ENCODE measurements around the gene MDC1. TPM values are rescaled to one million over a fixed set of nuclear protein-coding genes. Genes with fewer than 3 reads are reported as not detected.
"Not testable (repeated sequence)": the region's sequence is repeated elsewhere in the genome, so short reads cannot be mapped to it uniquely, and the experiment has no call there.

Gene MDC1
- total RNA-seq, 1 donor from 2014 or later = 72.7 TPM

DNA sequence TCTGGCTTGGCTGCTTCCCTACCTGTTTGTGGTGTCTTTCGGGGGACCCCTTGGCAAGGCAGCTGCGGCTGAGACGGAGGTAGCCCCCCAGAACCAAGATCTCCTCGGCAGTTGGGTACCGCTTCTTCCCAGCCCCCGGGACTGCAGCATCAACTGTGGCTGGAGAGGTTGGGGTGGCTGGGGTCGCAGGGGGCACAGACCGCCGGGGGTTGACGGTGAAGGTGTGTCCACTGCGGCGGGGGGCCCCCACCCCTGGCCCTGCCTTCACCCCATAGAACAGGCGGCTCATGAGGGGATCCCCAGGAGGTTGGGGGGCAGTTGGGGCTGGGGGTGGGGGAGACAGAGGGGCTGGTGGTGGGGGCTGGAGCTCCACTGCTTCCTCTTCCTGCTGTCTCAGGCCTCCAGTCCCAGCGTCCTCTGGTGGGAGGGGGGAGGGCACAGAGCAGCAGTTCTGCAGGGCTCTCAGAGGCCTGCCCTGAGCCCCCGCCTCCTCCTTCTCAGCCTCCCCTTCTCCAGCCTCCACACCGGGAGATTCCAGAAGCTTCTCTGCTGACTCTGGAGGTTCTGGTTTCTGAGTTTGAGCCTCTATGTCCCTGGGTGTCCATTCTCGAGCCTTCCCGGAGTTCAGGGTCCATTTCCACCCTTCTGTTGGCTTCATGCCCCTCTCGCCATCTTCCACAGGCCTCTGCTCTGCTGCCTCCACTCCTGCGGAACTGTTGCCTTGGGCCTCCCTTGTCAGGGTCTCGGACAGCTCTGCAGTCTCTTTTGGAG lies 32.5 kb downstream of the MDC1 start:
- intact Hi-C loops (cut with micrococcal nuclease) = loop anchor here (10.0 kb wide), 1 partner anchor 470 kb away; the partner anchor contains the start of genes CCHCR1 and TCF19

DNA sequence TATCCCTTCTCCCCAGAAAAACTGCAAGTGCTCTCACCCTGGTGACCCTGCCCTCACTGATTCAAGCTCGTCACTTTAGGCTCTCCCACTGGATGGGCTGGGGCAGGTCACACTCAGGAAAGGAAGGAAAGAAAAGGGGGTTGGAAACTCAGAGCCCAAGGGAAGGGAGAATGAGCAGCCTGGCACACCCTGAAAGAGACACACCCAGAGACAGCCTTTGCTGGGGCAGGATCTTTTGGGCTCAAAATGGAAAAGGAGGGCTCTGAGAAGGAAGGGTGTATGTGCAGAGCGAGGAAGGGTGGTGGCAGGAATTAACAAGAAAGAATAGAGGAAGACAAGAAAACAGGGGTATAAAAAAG lies 33.1 kb downstream of the MDC1 start:
- intact Hi-C loops (cut with micrococcal nuclease) = loop anchor here (2.0 to 10.0 kb wide), 4 partner anchors 37 to 471 kb away; partner anchors contain the start of genes C6orf136, CCHCR1, HLA-E and MRPS18B

DNA sequence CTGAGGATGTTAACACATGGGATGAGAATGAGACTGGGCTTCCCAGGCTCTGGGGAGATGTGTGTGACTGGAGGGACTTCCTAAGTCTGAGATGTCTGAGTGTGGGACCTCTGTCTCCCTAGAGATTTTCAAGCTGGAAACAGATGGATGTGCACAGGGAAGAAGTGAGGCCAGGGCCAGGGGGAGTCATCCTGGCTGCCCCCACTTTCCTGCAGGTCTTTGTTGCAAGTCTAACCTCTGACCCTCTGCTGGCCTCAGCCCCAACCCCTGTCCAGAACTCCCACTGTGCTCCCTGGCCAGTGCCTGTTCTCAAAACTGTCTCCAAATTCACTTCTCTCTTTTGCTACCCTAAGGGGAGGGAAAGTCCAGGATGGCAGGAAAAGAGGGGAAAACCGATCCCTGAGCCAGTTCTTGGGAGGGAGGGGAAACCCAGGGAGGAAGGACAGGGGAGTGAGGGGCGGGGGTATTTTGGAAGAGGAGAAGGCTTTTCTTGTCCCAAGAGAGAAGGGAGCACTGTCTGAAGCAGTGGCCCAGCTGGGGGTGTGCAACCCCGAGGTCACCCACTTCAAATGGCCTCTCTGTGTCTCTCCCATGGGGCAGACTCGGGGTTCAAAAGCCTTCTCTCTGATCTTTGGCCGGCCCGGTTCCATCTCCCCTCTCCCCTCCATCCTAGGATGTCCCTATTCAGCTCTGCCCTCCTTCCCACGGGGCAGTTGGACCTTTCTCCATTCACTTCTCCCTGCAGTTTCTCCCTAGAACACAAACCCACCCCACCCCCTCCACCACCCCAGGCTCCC lies 33.7 kb downstream of the MDC1 start:
- intact Hi-C loops (cut with micrococcal nuclease) = loop anchor here (2.0 to 10.0 kb wide), 4 partner anchors 37 to 471 kb away; partner anchors contain the start of genes C6orf136, CCHCR1, HLA-E and MRPS18B

DNA sequence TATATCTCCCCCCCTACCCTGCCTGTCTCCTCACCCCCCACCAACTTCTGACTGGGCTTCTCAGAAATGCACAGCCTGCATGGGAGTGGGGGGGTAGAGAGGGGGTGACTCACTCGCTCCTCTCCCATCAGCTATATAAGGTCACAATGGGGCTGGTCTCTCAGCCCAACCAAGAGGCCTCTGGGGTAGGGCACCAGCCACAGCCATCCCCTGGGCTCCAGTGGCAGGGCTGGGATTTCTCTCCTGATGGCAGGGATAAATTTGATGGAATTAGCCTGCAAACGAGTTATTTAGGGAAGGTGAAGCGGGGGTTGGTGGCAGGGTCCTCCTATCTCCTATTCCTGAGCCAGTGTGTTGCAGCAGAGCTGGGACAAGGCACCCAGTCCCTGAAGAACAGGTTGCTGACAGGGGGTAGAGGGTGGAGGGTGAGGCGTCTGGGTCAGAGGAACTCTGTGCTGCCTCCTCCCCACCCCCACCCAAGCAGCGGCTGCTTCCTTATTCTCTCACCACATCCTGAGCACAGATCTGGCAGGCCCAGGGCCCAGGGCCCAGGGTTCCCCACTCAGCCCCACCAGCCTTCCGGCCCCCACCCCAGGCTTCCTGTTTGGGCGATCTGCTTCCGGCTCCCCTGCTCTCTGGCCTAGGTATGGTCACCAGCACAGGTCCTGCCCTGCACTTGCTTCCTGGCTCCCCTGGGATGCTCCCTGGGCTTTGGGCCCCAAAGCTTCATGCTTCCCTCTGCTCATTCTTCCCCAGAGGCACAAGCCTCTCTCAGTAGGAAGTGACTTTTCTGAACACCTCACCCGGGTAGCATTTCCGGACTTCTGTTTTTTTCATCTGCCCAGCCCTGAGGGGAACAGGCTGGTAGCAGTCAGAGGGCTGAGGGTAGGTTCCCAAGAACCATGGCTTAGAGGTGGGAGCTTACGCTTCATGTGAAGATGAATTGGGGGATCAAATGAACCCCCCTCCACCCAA lies 34.7 kb downstream of the MDC1 start:
- intact Hi-C loops (cut with micrococcal nuclease) = loop anchor here (1.0 to 10.0 kb wide), 6 partner anchors 35 to 472 kb away; partner anchors contain the start of genes C6orf136, CCHCR1, HLA-E and MDC1

DNA sequence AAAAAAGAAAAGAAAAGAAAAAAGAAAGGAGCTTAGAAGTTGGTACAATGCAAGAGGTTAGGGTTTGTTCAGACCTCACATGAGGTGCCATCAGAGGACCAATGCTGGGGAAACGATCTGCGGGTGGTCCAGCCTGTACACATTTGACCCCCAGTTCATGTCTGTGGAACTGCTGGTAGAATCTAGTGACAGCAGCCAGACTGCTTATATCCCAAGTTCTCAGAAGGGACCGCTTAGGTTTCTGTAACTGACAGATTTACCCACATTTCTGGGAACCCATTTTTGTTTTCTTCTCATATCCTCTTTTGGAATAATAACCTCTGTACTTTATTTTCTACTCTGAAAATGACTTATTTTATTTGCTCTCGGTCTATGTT lies 35.3 kb downstream of the MDC1 start:
- intact Hi-C loops (cut with micrococcal nuclease) = loop anchor here (1.0 to 10.0 kb wide), 6 partner anchors 35 to 473 kb away; partner anchors contain the start of genes C6orf136, CCHCR1, HLA-E and MDC1

DNA sequence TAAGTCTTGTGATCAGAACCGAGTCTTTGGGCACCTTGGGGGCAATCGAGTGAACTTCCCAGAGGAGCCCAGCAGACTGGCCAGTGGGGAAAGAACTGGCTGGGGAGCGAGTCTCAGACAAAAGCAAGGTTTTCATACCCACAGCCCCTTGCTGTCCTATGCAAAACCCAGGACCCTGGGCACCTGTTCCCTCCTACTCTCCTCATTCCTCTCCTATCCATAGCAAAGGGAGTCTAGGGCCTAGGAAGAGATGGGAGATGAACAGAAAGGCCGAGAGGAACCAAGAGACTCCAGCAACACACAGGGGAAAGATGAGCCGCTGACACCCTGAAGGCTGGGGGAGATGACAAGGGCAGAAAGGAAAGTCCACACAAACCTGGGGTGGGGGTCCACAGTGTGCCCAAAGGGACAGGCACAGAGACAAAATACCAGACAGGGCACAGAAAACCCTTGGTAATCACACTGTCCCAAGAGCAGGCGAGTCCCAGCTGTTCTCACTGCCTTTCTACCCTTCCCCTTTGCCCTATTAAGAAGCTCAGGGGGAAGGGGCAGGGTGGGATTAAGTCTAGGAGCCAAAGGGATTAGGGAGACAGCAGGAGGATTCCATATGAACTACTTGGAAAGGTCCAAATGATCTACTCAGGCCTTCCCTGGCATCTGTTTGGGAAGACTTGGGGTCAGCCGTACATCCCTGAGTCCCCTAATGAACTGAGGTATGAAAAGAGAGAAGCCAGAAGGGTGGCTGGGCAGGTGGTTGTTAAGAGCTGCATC lies 37.1 kb downstream of the MDC1 start:
- intact Hi-C loops (cut with micrococcal nuclease) = loop anchor here (1.0 to 10.0 kb wide), 4 partner anchors 42 to 475 kb away; partner anchors contain the start of genes CCHCR1, TCF19 and VARS2

- intact Hi-C loops (cut with micrococcal nuclease) = loop anchor here (1.0 to 10.0 kb wide), 3 partner anchors 43 to 236 kb away; partner anchors contain the start of gene VARS2
These were observed 37.9 kb downstream of the MDC1 start for GRCh38 chr6:30678964-30679726.

DNA sequence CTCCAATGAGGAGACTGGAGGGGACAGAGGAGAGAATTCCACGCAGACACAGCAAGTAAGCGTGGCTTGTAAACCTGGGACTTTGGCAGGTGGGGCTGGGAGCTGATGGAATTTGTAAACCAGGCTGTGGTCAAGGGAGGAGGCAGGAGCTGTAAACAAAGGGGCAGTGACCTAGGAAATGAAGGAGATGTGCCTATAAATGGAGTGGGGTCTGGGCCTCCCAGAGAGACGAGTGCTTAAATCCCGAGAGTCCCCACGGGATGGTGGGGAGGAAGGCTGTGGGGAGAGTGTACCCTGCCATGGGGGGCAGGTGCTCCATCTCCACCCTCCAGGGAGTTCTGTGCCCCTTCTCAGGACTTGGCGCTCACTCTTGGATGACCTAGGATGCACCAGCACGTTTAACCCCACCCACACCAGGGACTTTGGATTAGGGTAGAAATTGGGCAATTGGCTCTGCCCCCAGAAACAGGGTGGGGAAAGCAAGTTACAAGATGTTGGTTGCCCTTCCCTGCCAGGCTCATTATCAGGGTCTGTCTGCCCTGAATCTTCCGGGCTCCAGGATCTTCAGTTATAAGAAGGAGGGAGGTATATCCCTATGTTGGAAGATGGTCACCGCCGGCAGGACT lies 40.3 kb downstream of the MDC1 start:
- intact Hi-C loops (cut with micrococcal nuclease) = loop anchor here (10.0 kb wide), 1 partner anchor 238 kb away; the partner anchor contains the start of gene VARS2

GRCh38 chr6:30672445-30673253 lies 44.4 kb downstream of the MDC1 start, which contains the start of gene DHX16:
TSS of gene DHX16 (minus strand) at chr6:30673006. CDS start at chr6:30672841, 165 bp downstream.
- intact Hi-C loops (cut with micrococcal nuclease) = loop anchor here (1.0 to 10.0 kb wide), 5 partner anchors 25 to 242 kb away; partner anchors contain the start of genes ATAT1, C6orf136, MRPS18B and PPP1R10

DNA sequence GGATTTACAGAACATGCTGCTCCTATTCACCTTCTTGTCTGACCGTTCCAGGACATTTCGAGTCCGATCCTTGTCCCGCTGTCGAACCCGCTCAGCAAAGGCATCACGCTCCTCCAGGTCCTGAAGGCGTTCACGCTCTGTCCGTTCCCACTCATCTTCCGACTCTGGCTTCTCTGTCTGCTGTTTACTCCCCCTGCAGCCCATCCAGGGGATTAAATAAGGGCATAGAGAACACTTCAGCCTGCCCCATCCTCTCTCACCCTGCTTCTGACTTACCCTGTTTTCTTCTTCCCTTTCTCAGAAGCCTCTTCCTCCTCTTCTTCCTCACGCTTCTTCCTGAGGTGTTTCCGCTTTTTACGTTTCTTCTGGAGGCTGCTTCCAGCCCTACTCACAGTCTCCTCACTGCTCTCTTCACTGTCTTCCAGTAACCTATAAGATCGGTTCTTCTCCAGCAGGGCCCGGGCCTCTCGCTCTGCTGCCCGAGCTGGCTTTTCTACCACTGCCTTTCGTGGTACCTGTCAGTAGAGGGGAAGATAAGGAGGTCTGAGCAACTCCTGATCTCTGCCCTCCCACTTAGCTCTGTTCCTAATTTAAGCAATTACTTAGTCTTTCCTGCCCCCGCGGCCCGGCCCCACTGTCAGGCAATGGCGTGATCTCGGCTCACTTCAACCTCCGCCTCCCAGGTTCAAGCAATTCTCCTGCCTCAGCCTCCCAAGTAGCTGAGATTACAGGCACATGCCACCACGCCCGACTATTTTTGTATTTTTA lies 46.1 kb downstream of the MDC1 start:
- intact Hi-C loops (cut with micrococcal nuclease) = loop anchor here (10.0 kb wide), 1 partner anchor 244 kb away; the partner anchor contains the start of gene VARS2

DNA sequence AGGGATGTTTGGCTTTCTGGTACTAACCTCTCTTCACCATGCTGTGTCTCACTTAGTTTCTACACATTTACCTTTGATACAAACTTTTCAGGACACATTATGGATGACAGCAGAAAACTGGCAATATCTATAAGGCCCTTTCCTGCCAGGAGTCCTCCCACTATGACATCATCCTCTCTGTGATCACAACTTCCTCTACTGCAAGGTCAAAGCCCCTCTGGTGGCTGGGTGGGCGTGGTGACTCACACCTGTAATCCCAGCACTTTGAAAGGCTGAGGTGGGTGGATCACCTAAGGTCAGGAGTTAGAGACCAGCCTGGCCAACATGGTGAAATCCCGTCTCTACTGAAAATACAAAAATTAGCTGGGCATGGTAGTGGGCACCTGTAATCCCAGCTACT lies 50.8 kb downstream of the MDC1 start:
- intact Hi-C loops (cut with micrococcal nuclease) = not testable (repeated sequence)

- intact Hi-C loops (cut with micrococcal nuclease) = no loop called here
These were observed 51.9 kb downstream of the MDC1 start for GRCh38 chr6:30664994-30665767.

DNA sequence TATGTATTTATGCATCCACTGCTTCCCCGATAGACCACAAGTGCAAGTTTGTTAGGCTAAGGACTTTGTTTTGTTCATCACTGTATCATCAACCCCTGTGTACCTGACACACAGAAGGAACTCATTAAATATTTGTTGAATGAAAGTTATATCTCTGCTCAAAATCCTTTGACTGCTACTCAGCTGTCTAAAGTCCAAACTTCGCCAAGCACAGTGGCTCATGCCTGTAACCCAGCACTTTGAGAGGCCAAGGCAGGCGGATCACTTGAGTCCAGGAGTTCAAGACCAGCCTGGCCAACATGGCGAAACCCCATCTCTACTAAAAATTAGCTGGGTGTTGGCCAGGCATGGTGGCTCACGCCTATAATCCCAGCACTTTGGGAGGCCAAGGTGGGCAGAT lies 59.2 kb downstream of the MDC1 start:
- intact Hi-C loops (cut with micrococcal nuclease) = not testable (repeated sequence)

- intact Hi-C loops (cut with micrococcal nuclease) = no loop called here
These were observed 59.6 kb downstream of the MDC1 start for GRCh38 chr6:30657454-30657853.

GRCh38 chr6:30656513-30656912 lies 60.6 kb downstream of the MDC1 start:
- intact Hi-C loops (cut with micrococcal nuclease) = no loop called here

DNA sequence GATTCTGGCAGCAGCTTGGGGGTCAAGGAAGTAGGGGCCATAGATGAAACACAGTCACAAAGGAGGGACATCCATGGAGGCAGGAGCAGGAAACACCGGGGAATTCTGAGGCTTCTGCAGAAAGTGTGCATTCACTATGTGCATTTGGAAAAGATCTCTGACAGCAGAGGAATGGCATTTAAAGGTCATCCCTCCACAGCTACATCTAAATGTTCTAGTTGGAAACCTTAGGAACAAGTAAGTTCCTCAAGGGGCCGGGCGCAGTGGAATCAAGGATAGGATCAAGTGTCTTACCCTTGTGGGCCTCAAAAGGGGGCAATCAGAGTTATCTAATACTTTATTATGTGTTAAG lies 61.4 kb downstream of the MDC1 start:
- intact Hi-C loops (cut with micrococcal nuclease) = no loop called here

Measured in T-helper 2 cell treated with Interferon-gamma antibody and Interleukin-4, amounts not matched to agents 100 ng/mL and 5 ng/mL, for 36 hours (primary cell).